Limb (tissue), 2 donors: ENCODE results near the gene PARPBP.
A peak's percentile ranks its signal among the peaks of the same experiment; 100 is the strongest.
"Not testable (repeated sequence)": the region's sequence is repeated elsewhere in the genome, so short reads cannot be mapped to it uniquely, and the experiment has no call there.

ENCODE experiments used
- DNase-seq, 2 donors: peaks; one replicate each; pipeline ENCODE4 v3.0.0-alpha.2; 2016; ENCODE audit errors: extremely low spot score in 2 of 2

Gene PARPBP

GRCh38 chr12:102147062-102147587, 27.1 kb downstream of the PARPBP start:
- DNase-seq = not testable (repeated sequence)

GRCh38 chr12:102155206-102155605, 35.2 kb downstream of the PARPBP start:
- DNase-seq = not testable (repeated sequence)

- DNase-seq = no peak
Observed at GRCh38 chr12:102163383-102163782, 43.4 kb downstream of the PARPBP start.

GRCh38 chr12:102167821-102168604, 48.0 kb downstream of the PARPBP start:
- DNase-seq = no peak

GRCh38 chr12:102169922-102170621, 50.1 kb downstream of the PARPBP start:
- DNase-seq = peak in 1 of 2 donors; percentile 33

- DNase-seq = no peak
Observed at GRCh38 chr12:102171951-102172350, 52.0 kb downstream of the PARPBP start.

- no peak for DNase-seq
Observed at GRCh38 chr12:102172436-102172835, 52.5 kb downstream of the PARPBP start.

GRCh38 chr12:102174117-102174516, 54.1 kb downstream of the PARPBP start:
- DNase-seq = no peak

GRCh38 chr12:102174761-102175160, 54.8 kb downstream of the PARPBP start:
- DNase-seq = no peak

- no peak for DNase-seq
Observed at GRCh38 chr12:102182635-102183034, 62.7 kb downstream of the PARPBP start.

GRCh38 chr12:102195826-102196225, 75.8 kb downstream of the PARPBP start:
- DNase-seq = no peak

GRCh38 chr12:102197789-102198188, 77.8 kb downstream of the PARPBP start, which contains the start of gene PMCH:
Gene PMCH (minus strand): TSS chr12:102197833. CDS start chr12:102197770, 63 bp downstream.
- no peak for DNase-seq

- DNase-seq = no peak
Observed at GRCh38 chr12:102201436-102202061, 81.6 kb downstream of the PARPBP start.

GRCh38 chr12:102202556-102202955, 82.6 kb downstream of the PARPBP start:
- DNase-seq = no peak

- no peak for DNase-seq
Observed at GRCh38 chr12:102204025-102204424, 84.0 kb downstream of the PARPBP start.

GRCh38 chr12:102215992-102216691, 96.2 kb downstream of the PARPBP start:
- DNase-seq = no peak

- no peak for DNase-seq
Observed at GRCh38 chr12:102220736-102221135, 100.8 kb downstream of the PARPBP start.

GRCh38 chr12:102227954-102228353, 108.0 kb downstream of the PARPBP start:
- no peak for DNase-seq

GRCh38 chr12:102232036-102232435, 112.1 kb downstream of the PARPBP start:
- no peak for DNase-seq

GRCh38 chr12:102232446-102232845, 112.5 kb downstream of the PARPBP start:
- DNase-seq = peak; percentile 29 to 79

- no peak for DNase-seq
Observed at GRCh38 chr12:102234599-102234998, 114.6 kb downstream of the PARPBP start.
